ENCODE results near the gene UBD. TPM values are rescaled to one million over a fixed set of nuclear protein-coding genes. Genes with fewer than 3 reads are reported as not detected.

Gene UBD
- total RNA-seq, 1 donor from 2014 or later, result not detected

DNA sequence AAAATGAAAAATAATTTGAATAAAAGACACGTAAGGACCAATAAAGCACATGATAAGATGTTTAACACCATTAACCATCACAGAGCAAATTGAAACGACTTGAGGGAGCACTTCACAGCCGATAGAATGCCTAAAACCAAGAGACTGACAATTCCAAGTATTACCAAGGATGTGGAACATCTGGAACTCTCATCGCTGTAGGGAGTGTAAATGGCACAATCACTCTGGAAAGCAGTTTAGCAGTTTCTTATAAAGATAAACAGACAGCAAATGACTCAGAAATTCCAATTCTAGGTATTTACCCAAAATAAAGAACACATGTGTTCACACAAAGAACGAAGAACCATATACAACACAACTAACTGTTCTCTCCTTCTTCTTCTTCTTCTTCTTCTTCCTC, 8.5 kb upstream of the UBD start:
- peaks cover 47% of the 10 kb centered on the region for H3K27me3 Mint-ChIP-seq (ENCODE audit: low read depth)

DNA sequence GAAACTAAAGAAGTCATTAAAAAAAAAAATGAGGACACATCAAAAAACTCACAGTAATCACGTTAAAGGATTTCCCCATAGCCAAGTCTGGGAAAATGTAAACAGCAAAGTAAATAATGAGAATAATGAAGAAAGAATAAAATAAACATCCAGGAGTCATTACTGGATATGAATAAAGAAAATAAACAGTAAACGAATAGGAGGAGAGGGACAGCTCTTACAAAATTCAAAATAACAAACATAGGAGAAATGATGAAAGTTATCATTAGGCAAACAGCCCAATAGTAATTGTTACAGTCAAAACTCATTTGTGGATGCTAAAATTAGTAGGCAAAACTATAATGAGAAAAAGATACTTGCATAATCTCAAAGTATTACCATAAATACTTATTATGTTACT, 8.0 kb upstream of the UBD start:
- no peaks in the 10 kb centered on the region for H3K4me1 Mint-ChIP-seq (ENCODE audit: low read depth)
- peaks cover 47% of the 10 kb centered on the region for H3K27me3 Mint-ChIP-seq (ENCODE audit: low read depth)
- no peak overlapping the region for H3K4me3 Mint-ChIP-seq (ENCODE audit: unreplicated experiment)

More for the DNA sequence above, 8.5 kb upstream of the UBD start:
- Mint-ChIP-seq H3K4me1 (ENCODE audit: low read depth) (no peaks in the 10 kb centered on the region), H3K4me3 (ENCODE audit: unreplicated experiment) (no peak overlapping the region), H3K27ac (ENCODE audit: unreplicated experiment) (no peak overlapping the region), H3K9me3 (ENCODE audit: low read depth) (no peaks in the 10 kb centered on the region), H3K36me3 (ENCODE audit: low read depth) (peaks cover 2% of the 10 kb centered on the region)
- TF ChIP-seq, protein P1, sequence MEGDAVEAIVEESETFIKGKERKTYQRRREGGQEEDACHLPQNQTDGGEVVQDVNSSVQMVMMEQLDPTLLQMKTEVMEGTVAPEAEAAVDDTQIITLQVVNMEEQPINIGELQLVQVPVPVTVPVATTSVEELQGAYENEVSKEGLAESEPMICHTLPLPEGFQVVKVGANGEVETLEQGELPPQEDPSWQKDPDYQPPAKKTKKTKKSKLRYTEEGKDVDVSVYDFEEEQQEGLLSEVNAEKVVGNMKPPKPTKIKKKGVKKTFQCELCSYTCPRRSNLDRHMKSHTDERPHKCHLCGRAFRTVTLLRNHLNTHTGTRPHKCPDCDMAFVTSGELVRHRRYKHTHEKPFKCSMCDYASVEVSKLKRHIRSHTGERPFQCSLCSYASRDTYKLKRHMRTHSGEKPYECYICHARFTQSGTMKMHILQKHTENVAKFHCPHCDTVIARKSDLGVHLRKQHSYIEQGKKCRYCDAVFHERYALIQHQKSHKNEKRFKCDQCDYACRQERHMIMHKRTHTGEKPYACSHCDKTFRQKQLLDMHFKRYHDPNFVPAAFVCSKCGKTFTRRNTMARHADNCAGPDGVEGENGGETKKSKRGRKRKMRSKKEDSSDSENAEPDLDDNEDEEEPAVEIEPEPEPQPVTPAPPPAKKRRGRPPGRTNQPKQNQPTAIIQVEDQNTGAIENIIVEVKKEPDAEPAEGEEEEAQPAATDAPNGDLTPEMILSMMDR (IDR thresholded peaks at IDR 0.05), result no peak
- no peak for DNase-seq (ENCODE audit: low spot score)

DNA sequence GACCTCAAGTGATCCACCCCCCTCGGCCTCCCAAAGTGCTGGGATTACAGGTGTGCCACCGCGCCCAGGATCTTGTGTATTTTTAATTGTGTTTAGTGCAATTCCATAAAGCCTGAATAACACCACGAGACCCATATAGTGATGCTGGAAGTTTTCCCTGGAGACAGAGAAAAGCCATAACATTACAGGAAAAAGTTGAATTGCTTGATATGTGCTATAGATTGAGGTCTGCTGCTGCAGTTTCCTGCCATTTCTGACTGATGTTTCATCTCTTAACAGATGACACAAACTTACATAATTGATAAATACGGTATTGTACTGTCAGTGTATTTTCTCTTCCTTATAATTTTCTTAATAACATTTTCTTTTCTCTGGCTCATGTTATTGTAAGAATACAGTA, 7.3 kb upstream of the UBD start:
- TF ChIP-seq, protein P1 (IDR thresholded peaks at IDR 0.05), result no peak
- no peaks in the 10 kb centered on the region for H3K9me3 Mint-ChIP-seq (ENCODE audit: low read depth)
- H3K4me3 Mint-ChIP-seq (ENCODE audit: unreplicated experiment), result no peak overlapping the region
- DNase-seq (ENCODE audit: low spot score), result no peak
- no peaks in the 10 kb centered on the region for H3K4me1 Mint-ChIP-seq (ENCODE audit: low read depth)
- H3K36me3 Mint-ChIP-seq (ENCODE audit: low read depth), result no peaks in the 10 kb centered on the region
- H3K27me3 Mint-ChIP-seq (ENCODE audit: low read depth), result peaks cover 44% of the 10 kb centered on the region
- H3K27ac Mint-ChIP-seq (ENCODE audit: unreplicated experiment), result no peak overlapping the region

More for the DNA sequence above, 8.0 kb upstream of the UBD start:
- no peaks in the 10 kb centered on the region for H3K9me3 Mint-ChIP-seq (ENCODE audit: low read depth)
- no peak for DNase-seq (ENCODE audit: low spot score)
- TF ChIP-seq, protein P1 (IDR thresholded peaks at IDR 0.05), result no peak
- H3K27ac Mint-ChIP-seq (ENCODE audit: unreplicated experiment), result no peak overlapping the region
- peaks cover 2% of the 10 kb centered on the region for H3K36me3 Mint-ChIP-seq (ENCODE audit: low read depth)

DNA sequence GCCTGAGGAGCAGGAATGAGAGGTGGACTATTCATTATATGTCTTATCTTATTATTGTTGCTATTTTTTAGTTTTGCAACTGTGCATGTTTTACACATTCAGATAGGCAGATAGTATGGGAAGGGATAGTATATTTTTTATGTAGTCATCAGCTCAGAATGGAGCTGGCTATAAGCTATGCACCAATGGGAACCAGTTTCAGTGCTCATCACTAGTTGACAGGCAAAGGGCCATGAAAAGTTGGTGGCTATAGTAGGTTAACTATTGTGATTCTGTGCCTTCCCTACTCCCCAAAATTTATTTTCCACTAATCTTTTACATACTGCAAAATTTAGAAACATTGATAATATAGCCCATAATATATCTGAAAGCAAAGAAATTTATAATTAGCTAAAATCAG, 5.3 kb upstream of the UBD start:
- no peak overlapping the region for H3K27ac Mint-ChIP-seq (ENCODE audit: unreplicated experiment)

DNA sequence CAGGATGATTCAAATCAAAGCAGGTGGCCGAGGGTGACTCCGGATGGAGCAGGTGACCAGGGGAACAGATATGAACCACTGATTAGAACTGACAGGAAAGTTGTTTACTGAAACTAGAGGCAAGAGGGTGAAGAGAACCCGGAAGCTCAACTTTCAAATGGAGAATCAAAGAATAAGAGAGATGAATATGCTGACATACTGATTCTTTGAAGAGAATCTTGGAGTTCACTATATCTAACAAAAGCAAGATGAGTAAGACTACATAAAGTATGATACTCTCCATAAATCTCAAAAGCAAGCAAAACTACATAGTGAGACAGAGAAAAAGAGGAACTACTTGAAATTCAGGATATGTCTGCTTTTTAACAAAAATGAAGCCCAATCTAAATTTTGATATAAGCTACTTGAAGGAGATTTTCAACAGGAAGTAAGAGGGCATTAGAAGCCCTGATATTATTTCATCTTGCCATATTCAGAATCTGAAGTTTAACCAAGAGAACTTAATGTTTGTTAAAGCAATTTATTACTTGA, 4.0 kb upstream of the UBD start:
- no peaks in the 10 kb centered on the region for H3K36me3 Mint-ChIP-seq (ENCODE audit: low read depth)
- no peaks in the 10 kb centered on the region for H3K9me3 Mint-ChIP-seq (ENCODE audit: low read depth)
- peaks cover 49% of the 10 kb centered on the region for H3K27me3 Mint-ChIP-seq (ENCODE audit: low read depth)
- no peaks in the 10 kb centered on the region for H3K4me1 Mint-ChIP-seq (ENCODE audit: low read depth)
- TF ChIP-seq, protein P1 (IDR thresholded peaks at IDR 0.05), result no peak
- H3K27ac Mint-ChIP-seq (ENCODE audit: unreplicated experiment), result no peak overlapping the region
- no peak for DNase-seq (ENCODE audit: low spot score)
- no peak overlapping the region for H3K4me3 Mint-ChIP-seq (ENCODE audit: unreplicated experiment)

More for the DNA sequence above, 5.3 kb upstream of the UBD start:
- H3K9me3 Mint-ChIP-seq (ENCODE audit: low read depth), result no peaks in the 10 kb centered on the region
- H3K4me3 Mint-ChIP-seq (ENCODE audit: unreplicated experiment), result no peak overlapping the region
- TF ChIP-seq, protein P1 (IDR thresholded peaks at IDR 0.05), result no peak
- no peaks in the 10 kb centered on the region for H3K4me1 Mint-ChIP-seq (ENCODE audit: low read depth)
- no peaks in the 10 kb centered on the region for H3K36me3 Mint-ChIP-seq (ENCODE audit: low read depth)
- no peak for DNase-seq (ENCODE audit: low spot score)
- H3K27me3 Mint-ChIP-seq (ENCODE audit: low read depth), result peaks cover 46% of the 10 kb centered on the region
